HepG2 (cell line): Measurements from ENCODE around the gene MAS1L. TPM values are rescaled to one million over a fixed set of nuclear protein-coding genes. Genes with fewer than 3 reads are reported as not detected.

Experiments
- ATAC-seq: fragments of 200-7000 bp; cut with Tn5 transposase; 3 replicates; pipeline ENCODE4 v1.9.1; 2020; ENCODE audit warnings: mild to moderate bottlenecking, moderate library complexity
- BruUV-seq: library from RNA; stranded (reverse); fragments of 400-500 nt; replicated peaks from 2 replicates; lab custom pipeline; 2021; lab: Mats Ljungman, UMichigan
- CTCF ChIA-PET: fragments of 300-600 bp; formaldehyde crosslinking; extraction: SDS; loops from one replicate; lab custom pipeline; 2021; ENCODE audit warnings: low total read pairs, inconsistent platforms, low intra/inter-chr PET ratio; lab: Yijun Ruan, JAX
- POLR2A ChIA-PET: fragments of 350-600 bp; sonication (Branson Sonifier 250); formaldehyde crosslinking; loops from one replicate; lab custom pipeline; 2020; ENCODE audit warnings: antibody characterized with exemption, inconsistent platforms; lab: Yijun Ruan, JAX
- DNase-seq: peaks from one replicate; pipeline ENCODE4 v3.0.0-alpha.2; 2015; ENCODE audit warnings: low spot score
- FAIRE-seq: peaks from 3 replicates; lab custom pipeline; 2011; peaks lifted over from hg19 to GRCh38; lab: Jason Lieb, UNC
- H2AFZ ChIP-seq: one replicate; pipeline ENCODE4 v1.6.1; 2011; ENCODE audit warnings: low read length, inconsistent platforms
- H3K27ac ChIP-seq: fragments of 300-600 bp; 3 replicates; pipeline ENCODE4 v1.8.0; 2011; ENCODE audit warnings: mixed run types, mild to moderate bottlenecking, mixed read lengths, low read length, inconsistent platforms; ENCODE audit not compliant: insufficient read depth; ENCODE audit errors: extremely low read length
- H3K27me3 ChIP-seq, 2 experiments: fragments of 200-600 bp in 1 of 2; 2 replicates in 1 of 2; 3 replicates in 1 of 2; pipeline versions ENCODE4 v1.6.0 to v1.8.0; 2011; ENCODE audit warnings: low read length in 2 of 2, mild to moderate bottlenecking in 2 of 2, moderate library complexity in 2 of 2, inconsistent platforms in 1 of 2; ENCODE audit not compliant: insufficient read depth in 2 of 2, control insufficient read depth in 1 of 2
- H3K36me3 ChIP-seq, 2 experiments: fragments of 200-600 bp in 1 of 2; replicated peaks in 1 of 2; 2 replicates in 1 of 2; 3 replicates in 1 of 2; pipeline versions ENCODE4 v1.5.1 to v1.8.0; 2011; ENCODE audit warnings: low read length in 2 of 2, inconsistent platforms in 1 of 2; ENCODE audit not compliant: insufficient read depth in 2 of 2, control insufficient read depth in 1 of 2
- H3K4me1 ChIP-seq: 2 replicates; pipeline ENCODE4 v1.5.1; 2012; ENCODE audit warnings: low read length, inconsistent platforms; ENCODE audit not compliant: insufficient read depth
- H3K4me2 ChIP-seq: 2 replicates; pipeline ENCODE4 v1.6.0; 2011; ENCODE audit warnings: low read depth, low read length, inconsistent platforms
- H3K4me3 ChIP-seq, 3 experiments: fragments of 200-600 bp in 1 of 3; sonication (generic), shearing (Covaris generic) in 1 of 3; replicated peaks in 1 of 3; 2 replicates each; pipeline ENCODE4 v1.5.1; 2011 to 2016; ENCODE audit warnings: low read length in 3 of 3, inconsistent platforms in 2 of 3, low read depth in 2 of 3, mild to moderate bottlenecking in 2 of 3, control low read depth in 1 of 3, mixed read lengths in 1 of 3; ENCODE audit not compliant: insufficient read depth in 1 of 3
- H3K79me2 ChIP-seq: one replicate; pipeline ENCODE4 v1.6.1; 2011; ENCODE audit warnings: low read length, inconsistent platforms; ENCODE audit not compliant: insufficient read depth
- H3K9ac ChIP-seq: 2 replicates; pipeline ENCODE4 v1.6.0; 2011; ENCODE audit warnings: mild to moderate bottlenecking, low read depth, low read length, inconsistent platforms; ENCODE audit not compliant: insufficient read depth
- H3K9me3 ChIP-seq: 2 replicates; pipeline ENCODE4 v1.5.1; 2012; ENCODE audit warnings: mild to moderate bottlenecking, low read length
- H4K20me1 ChIP-seq: 2 replicates; pipeline ENCODE4 v1.6.0; 2011; ENCODE audit warnings: inconsistent platforms, mild to moderate bottlenecking, low read length, moderate library complexity; ENCODE audit not compliant: insufficient read depth
- ELK4 ChIP-seq: sonication (generic); formaldehyde crosslinking; IDR thresholded peaks from 2 replicates; pipeline ENCODE4 v1.9.0; 2021; ENCODE audit warnings: missing genetic modification reagents, borderline replicate concordance
- NR0B2 ChIP-seq: sonication (generic); formaldehyde crosslinking; IDR thresholded peaks from 2 replicates; pipeline ENCODE4 v1.4.0; 2020; ENCODE audit warnings: mild to moderate bottlenecking, missing genetic modification reagents
- RFX1 ChIP-seq: fragments of 450-650 bp; IDR thresholded peaks from 2 replicates; pipeline ENCODE4 v1.6.1; 2017
- SATB2 ChIP-seq: sonication (generic); formaldehyde crosslinking; IDR thresholded peaks from 2 replicates; pipeline ENCODE4 v1.5.0; 2020; ENCODE audit warnings: missing genetic modification reagents
- SETDB1 ChIP-seq: sonication (generic); formaldehyde crosslinking; IDR thresholded peaks from 2 replicates; pipeline ENCODE4 v1.5.1; 2020; ENCODE audit warnings: missing genetic modification reagents, mild to moderate bottlenecking, borderline replicate concordance
- SIX4 ChIP-seq: sonication (generic); formaldehyde crosslinking; IDR thresholded peaks from 2 replicates; pipeline ENCODE4 v1.4.0; 2020; ENCODE audit warnings: missing genetic modification reagents
- TCF7 ChIP-seq: sonication (generic); IDR thresholded peaks from 2 replicates; pipeline ENCODE4 v1.6.1; 2016; ENCODE audit warnings: antibody characterized with exemption, low read depth
- ZFP90 ChIP-seq: sonication (generic); formaldehyde crosslinking; IDR thresholded peaks from 2 replicates; pipeline ENCODE4 v1.8.0; 2022; ENCODE audit warnings: missing genetic modification reagents, mild to moderate bottlenecking, inconsistent platforms, borderline replicate concordance
- ZNF205 ChIP-seq: IDR thresholded peaks from 2 replicates; pipeline ENCODE4 v1.6.1; 2018; ENCODE audit warnings: missing biosample characterization, missing genetic modification reagents
- ZNF431 ChIP-seq: sonication (generic); formaldehyde crosslinking; IDR thresholded peaks from 2 replicates; pipeline ENCODE4 v1.9.0; 2022; ENCODE audit warnings: missing genetic modification reagents, low read depth, mild to moderate bottlenecking, borderline replicate concordance
- ZNF570 ChIP-seq: sonication (generic); formaldehyde crosslinking; IDR thresholded peaks from 2 replicates; pipeline ENCODE4 v1.4.0; 2020; ENCODE audit warnings: mild to moderate bottlenecking, missing genetic modification reagents, borderline replicate concordance
- ZNF790 ChIP-seq: sonication (generic); formaldehyde crosslinking; IDR thresholded peaks from 2 replicates; pipeline ENCODE4 v1.8.0; 2022; ENCODE audit warnings: missing genetic modification reagents, mild to moderate bottlenecking, borderline replicate concordance
- ZNF841 ChIP-seq: sonication (generic); formaldehyde crosslinking; IDR thresholded peaks from 2 replicates; pipeline ENCODE4 v1.8.1; 2023; ENCODE audit warnings: missing genetic modification reagents, borderline replicate concordance
- WGBS: methylation state at CpG from one replicate; pipeline ENCODE4 v1.1.6; 2017; ENCODE audit warnings: low lambda C conversion rate; 5-methylcytosine and 5-hydroxymethylcytosine counted together
- in situ Hi-C: cut with HindIII; loops from 2 replicates; pipeline ENCODE4 v1.10.0; 2017; ENCODE audit warnings: low pct_unique_long_range_greater_than_20kb; ENCODE audit not compliant: extremely low pct_ligation_motif_present
- intact Hi-C: fragments of 100-400 bp; cut with micrococcal nuclease; formaldehyde crosslinking; loops from one replicate; pipeline ENCODE4 v1.10.0; 2022; ENCODE audit not compliant: unreplicated experiment
- polyA plus RNA-seq, 8 experiments: library from polyadenylated mRNA; depleted of rRNA in 3 of 8; stranded (reverse) in 7 of 8; unstranded in 1 of 8; fragments of >200 nt; fragmentation: Illumina TruSeq in 4 of 8; extraction: Trizol in 4 of 8; gene quantifications; 2 replicates each; pipeline versions ENCODE4 v1.2.1 to v1.2.3, GENCODE V29; 2011 to 2016; ENCODE audit warnings: low read depth in 4 of 8, missing spikeins in 1 of 8, mixed read lengths in 1 of 8; ENCODE audit not compliant: insufficient read depth in 1 of 8
- total RNA-seq, 5 experiments: library from RNA; depleted of rRNA; stranded (reverse); fragments of >200 nt; fragmentation: Illumina TruSeq; extraction: Trizol; gene quantifications; 2 replicates each; pipeline ENCODE4 v1.2.3, GENCODE V29; 2016; ENCODE audit warnings: low read depth in 1 of 5

The MAS1L gene
- total and polyA plus RNA-seq, 2 of the 13 experiments (the other 11 are each of a cell fraction or from before 2014, with no cell fraction given) = not detected

GRCh38 chr6:29494131-29494530 lies 6.4 kb upstream of the MAS1L start:
- H3K4me3 ChIP-seq = no peak overlapping the region
- CTCF ChIA-PET = no interaction called here
- no peak for FAIRE-seq
- H3K4me1 ChIP-seq = no peaks in the 10 kb centered on the region
- H3K79me2 ChIP-seq = no peaks in the 10 kb centered on the region
- no peaks in the 10 kb centered on the region for H3K27me3 ChIP-seq
- in situ Hi-C loops (no loop called here), intact Hi-C loops (no loop called here)
- no peak for TF ChIP-seq ZFP90
- TF ChIP-seq SATB2 (CRISPR knock-in tag) = no peak
- no peak for TF ChIP-seq ELK4 (CRISPR knock-in tag)
- no peak for TF ChIP-seq TCF7
- TF ChIP-seq NR0B2 = no peak
- TF ChIP-seq ZNF570 (CRISPR knock-in tag) = no peak
- TF ChIP-seq RFX1 = no peak
- TF ChIP-seq SIX4 (CRISPR knock-in tag) = no peak
- no peak for TF ChIP-seq ZNF841
- no peak for TF ChIP-seq ZNF205 (CRISPR knock-in tag)
- no peak for TF ChIP-seq ZNF431 (CRISPR knock-in tag)
- TF ChIP-seq ZNF790 = no peak
- TF ChIP-seq SETDB1 (CRISPR knock-in tag) = no peak
- TF ChIP-seq, all 625 proteins: peak for 0
- no TSS peak for BruUV-seq
- Histone ChIP-seq H4K20me1 (no peaks in the 10 kb centered on the region), H3K9ac (no peak overlapping the region), H3K36me3 (no peaks in the 10 kb centered on the region), H2AFZ (no peak overlapping the region), H3K9me3 (no peaks in the 10 kb centered on the region), H3K4me2 (no peak overlapping the region), H3K27ac (no peak overlapping the region)
- DNase-seq (no peak), ATAC-seq (no peak)
- POLR2A ChIA-PET = no interaction called here
- 0% methylated on average over 2 of the region's 2 CpGs for WGBS
